Stimulated activated CD8-positive, alpha-beta memory T cell treated with anti-CD3 and anti-CD28 coated beads, Interleukin-7, amount 100 ng/mL, for 24 hours (primary cell): ENCODE measurements around the gene SRP68.

Experiments used
- DNase-seq: peaks from one replicate; pipeline ENCODE4 v3.0.0-alpha.2; 2020; ENCODE audit warnings: low read depth

SRP68 gene

GRCh38 chr17:75996665-75997590 lies 75.4 kb downstream of the SRP68 start:
- DNase-seq, result no peak

- no peak for DNase-seq
Observed at GRCh38 chr17:75995385-75995925, 76.9 kb downstream of the SRP68 start.

- no peak for DNase-seq
Observed at GRCh38 chr17:75994802-75995370, 77.4 kb downstream of the SRP68 start.

- DNase-seq, result no peak
Observed at GRCh38 chr17:75991396-75991795, 80.9 kb downstream of the SRP68 start.
